ENCODE results near the gene ST3GAL3. TPM values are rescaled to one million over a fixed set of nuclear protein-coding genes. Genes with fewer than 3 reads are reported as not detected.

Gene ST3GAL3
- polyA plus RNA-seq, 3 donors from 2014 or later, result 0.08 to 8.1 (median 3.8) TPM

DNA sequence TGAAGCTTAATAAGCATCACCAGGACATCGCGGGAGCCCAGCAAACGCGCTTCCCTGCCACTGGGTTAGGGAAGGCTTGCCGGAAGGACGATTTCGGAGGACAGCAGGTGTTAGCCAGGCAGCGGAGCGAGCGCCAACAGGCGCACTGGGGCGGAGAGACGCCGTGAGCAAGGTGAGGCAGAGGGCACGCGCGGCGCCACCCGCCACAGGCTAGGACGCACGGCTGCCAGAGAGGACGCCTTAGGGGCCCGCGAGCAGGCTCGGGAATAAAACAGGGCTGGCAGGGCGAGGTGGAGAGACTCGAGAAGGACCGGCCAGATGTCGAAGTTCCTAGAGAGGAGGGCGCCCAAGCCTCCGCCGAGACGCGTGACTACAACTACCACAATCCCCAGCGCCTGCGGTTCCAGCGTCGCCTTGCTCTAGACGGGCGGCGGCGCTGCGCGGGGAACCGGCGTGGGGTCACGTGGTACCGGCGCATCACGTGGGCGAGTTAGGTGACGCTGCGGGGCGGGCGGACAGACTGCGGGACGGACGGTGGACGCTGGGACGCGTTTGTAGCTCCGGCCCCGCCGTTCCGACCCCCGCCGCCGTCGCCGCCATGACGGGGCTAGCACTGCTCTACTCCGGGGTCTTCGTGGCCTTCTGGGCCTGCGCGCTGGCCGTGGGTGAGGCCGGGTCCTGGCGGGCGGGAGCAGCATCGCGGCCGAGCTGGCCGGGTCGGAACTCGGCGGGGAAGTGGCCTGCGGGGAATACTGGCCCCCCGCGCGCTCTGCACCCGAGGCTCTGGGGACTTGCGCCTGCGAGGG, 267.3 kb downstream of the ST3GAL3 start, which contains the start of gene ATP6V0B:
Gene ATP6V0B, plus strand, starts transcription at position 518 of the 806 bp plus-strand sequence. Its CDS starts 81 bp downstream, at position 599.
- Mint-ChIP-seq H3K4me3 (peak within 1 kb of the TSS; percentile 87 to 98 (median 93)), H3K27me3 (ENCODE audit: low read depth in 3 of 3) (peaks cover 3 to 5% (median 5%) of the 10 kb centered on the region in 3 donors), H3K36me3 (peaks cover 6 to 24% (median 8%) of the 10 kb centered on the region in 3 donors), H3K9me3 (peaks cover 0 to 1% (median 0%) of the 10 kb centered on the region in 6 donors), H3K27ac (peak within 1 kb of the TSS; percentile 81 to 97 (median 91)), H3K4me1 (peaks cover 64 to 65% of the 10 kb centered on the region in 2 donors)
- peak; percentile 87 to 90 (median 89) for DNase-seq

DNA sequence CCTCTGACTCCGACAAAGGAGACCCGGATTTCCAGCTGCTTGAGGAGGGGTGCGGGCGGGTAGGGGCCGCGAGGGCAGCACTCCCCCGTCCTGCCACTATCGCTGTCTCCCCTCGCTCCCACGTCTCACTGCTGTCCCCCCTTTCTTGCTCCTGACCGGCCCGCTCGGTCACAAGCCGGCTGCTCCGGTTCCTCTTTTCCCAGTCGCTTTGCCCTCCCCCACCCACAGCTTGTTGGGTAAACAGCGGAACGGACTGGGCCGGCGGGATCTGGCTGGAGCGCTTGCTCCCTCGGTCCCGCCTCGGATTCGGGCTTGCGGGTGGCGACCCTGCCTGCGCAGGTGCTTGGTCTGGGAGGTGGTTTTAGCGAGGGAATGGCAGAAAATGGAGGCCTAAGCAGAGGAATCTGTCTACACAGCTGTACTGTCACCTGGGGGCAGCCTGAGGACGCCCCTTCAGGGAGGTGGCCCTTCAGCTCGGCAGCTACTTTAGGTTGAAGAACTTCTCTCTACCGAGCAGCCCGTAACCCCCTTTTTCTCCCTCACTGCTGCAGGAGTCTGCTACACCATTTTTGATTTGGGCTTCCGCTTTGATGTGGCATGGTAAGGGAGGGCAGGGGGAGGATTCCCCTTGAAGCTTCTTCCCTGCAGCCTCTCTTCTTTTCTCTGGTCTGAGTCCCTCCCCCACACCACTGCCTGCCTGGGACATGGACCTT, 268.1 kb downstream of the ST3GAL3 start:
- Mint-ChIP-seq H3K4me3 (peak overlapping the region; percentile 87 to 98 (median 93)), H3K4me1 (peaks cover 56 to 64% of the 10 kb centered on the region in 2 donors), H3K9me3 (peaks cover 0 to 1% (median 0%) of the 10 kb centered on the region in 6 donors), H3K36me3 (peaks cover 6 to 24% (median 8%) of the 10 kb centered on the region in 3 donors), H3K27ac (peak overlapping the region; percentile 13 to 92 (median 80)), H3K27me3 (ENCODE audit: low read depth in 3 of 3) (peaks cover 5% of the 10 kb centered on the region in 3 donors)
- peak in 1 of 3 donors; percentile 11 for DNase-seq

DNA sequence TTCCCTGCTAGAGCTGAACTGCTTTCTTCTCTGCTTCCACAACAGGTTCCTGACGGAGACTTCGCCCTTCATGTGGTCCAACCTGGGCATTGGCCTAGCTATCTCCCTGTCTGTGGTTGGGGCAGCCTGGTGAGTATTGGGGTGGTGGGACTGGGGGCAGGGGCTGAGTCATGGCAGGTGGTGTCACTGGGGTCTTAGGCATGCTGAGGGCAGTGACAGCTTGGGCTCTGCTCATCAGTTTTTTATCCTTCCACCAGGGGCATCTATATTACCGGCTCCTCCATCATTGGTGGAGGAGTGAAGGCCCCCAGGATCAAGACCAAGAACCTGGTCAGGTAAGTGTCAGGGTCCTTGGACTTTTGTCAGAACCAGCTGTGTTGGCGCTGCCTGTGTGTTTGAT, 268.7 kb downstream of the ST3GAL3 start:
- peak overlapping the region in 5 of 6 donors; percentile 76 to 92 (median 81) for H3K27ac Mint-ChIP-seq
- peaks cover 8 to 24% (median 10%) of the 10 kb centered on the region in 3 donors for H3K36me3 Mint-ChIP-seq
- H3K9me3 Mint-ChIP-seq, result peaks cover 0 to 1% (median 0%) of the 10 kb centered on the region in 6 donors
- no peak for DNase-seq
- H3K4me1 Mint-ChIP-seq, result peaks cover 50 to 62% of the 10 kb centered on the region in 2 donors
- H3K27me3 Mint-ChIP-seq (ENCODE audit: low read depth in 3 of 3), result peaks cover 5% of the 10 kb centered on the region in 3 donors
- peak overlapping the region; percentile 87 to 98 (median 93) for H3K4me3 Mint-ChIP-seq

DNA sequence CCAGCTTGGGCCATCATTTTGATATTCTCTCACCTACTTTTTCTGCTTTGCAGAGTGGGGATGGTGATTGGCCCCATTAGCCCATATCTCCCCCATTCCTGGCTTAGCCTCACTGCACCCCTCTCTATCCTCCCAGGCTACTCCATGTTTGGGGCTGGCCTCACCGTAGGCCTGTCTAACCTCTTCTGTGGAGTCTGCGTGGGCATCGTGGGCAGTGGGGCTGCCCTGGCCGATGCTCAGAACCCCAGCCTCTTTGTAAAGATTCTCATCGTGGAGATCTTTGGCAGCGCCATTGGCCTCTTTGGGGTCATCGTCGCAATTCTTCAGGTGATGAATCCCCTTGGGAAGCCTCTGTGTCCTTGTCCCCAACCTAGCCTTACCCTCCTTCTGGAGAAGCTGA, 269.6 kb downstream of the ST3GAL3 start:
- H3K4me1 Mint-ChIP-seq, result peaks cover 47 to 59% of the 10 kb centered on the region in 2 donors
- no peak for DNase-seq
- peak overlapping the region; percentile 28 to 97 (median 87) for H3K4me3 Mint-ChIP-seq
- H3K27me3 Mint-ChIP-seq (ENCODE audit: low read depth in 3 of 3), result peaks cover 5% of the 10 kb centered on the region in 3 donors
- peak overlapping the region in 2 of 6 donors; percentile 26 to 37 for H3K27ac Mint-ChIP-seq
- peaks cover 8 to 24% (median 10%) of the 10 kb centered on the region in 3 donors for H3K36me3 Mint-ChIP-seq
- H3K9me3 Mint-ChIP-seq, result peaks cover 0 to 1% (median 0%) of the 10 kb centered on the region in 6 donors

DNA sequence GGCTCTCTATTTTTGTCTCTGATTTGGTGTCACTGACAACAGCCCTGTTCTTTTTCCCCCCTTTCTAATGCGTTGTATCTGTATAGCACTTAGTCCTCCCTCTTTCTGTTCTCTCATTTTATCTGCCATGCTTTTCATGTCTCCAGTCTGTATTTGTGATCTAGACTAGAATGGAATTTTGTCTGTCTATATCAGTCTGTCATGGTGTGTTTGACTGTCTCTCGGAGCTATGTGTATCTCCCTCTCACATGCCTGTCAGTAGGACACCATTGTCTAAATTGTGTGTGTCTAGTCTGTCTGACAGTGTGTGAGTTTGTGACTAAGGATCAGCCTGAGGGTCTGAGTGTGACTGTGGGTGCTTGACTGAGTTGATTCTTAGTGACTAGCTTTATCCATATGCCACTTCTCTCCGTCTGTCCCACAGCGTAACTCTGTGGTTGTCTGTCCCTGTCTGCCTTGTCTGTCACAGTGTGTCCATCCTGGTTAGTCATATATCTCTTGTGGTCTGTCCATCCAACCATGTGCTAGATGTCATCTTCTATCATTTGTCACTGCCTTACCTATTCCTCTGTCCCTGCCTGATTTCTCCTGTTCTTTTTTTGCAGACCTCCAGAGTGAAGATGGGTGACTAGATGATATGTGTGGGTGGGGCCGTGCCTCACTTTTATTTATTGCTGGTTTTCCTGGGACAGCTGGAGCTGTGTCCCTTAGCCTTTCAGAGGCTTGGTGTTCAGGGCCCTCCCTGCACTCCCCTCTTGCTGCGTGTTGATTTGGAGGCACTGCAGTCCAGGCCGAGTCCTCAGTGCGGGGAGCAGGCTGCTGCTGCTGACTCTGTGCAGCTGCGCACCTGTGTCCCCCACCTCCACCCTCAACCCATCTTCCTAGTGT, 270.3 kb downstream of the ST3GAL3 start:
- Mint-ChIP-seq H3K4me1 (peaks cover 47 to 59% of the 10 kb centered on the region in 2 donors), H3K27ac (peak overlapping the region in 2 of 6 donors; percentile 1 to 32), H3K4me3 (peak overlapping the region; percentile 75 to 97 (median 87)), H3K27me3 (ENCODE audit: low read depth in 3 of 3) (peaks cover 3 to 5% (median 5%) of the 10 kb centered on the region in 3 donors), H3K9me3 (peaks cover 0 to 1% (median 0%) of the 10 kb centered on the region in 6 donors), H3K36me3 (peaks cover 8 to 24% (median 10%) of the 10 kb centered on the region in 3 donors)
- no peak for DNase-seq

DNA sequence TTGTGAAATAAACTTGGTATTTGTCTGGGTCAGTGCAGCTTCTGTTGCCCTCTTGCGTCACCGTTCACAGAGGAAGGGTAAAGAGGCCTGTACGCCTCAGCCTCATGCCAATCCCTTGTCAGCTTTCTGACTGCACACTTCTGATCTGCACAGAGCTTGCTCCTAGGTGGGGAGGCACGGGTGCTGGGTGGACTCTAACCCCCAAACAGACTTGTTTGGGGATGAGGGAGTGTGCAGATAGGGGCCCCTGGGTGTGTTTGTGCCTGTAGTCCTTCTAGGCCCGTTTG, 270.9 kb downstream of the ST3GAL3 start:
- Mint-ChIP-seq H3K27ac (peak overlapping the region in 1 of 6 donors; percentile 67), H3K4me3 (peak overlapping the region; percentile 75 to 97 (median 79)), H3K27me3 (ENCODE audit: low read depth in 3 of 3) (peaks cover 3 to 5% (median 5%) of the 10 kb centered on the region in 3 donors), H3K36me3 (peaks cover 8 to 24% (median 10%) of the 10 kb centered on the region in 3 donors), H3K9me3 (peaks cover 0 to 1% (median 0%) of the 10 kb centered on the region in 6 donors), H3K4me1 (peaks cover 47 to 59% of the 10 kb centered on the region in 2 donors)
- no peak for DNase-seq

DNA sequence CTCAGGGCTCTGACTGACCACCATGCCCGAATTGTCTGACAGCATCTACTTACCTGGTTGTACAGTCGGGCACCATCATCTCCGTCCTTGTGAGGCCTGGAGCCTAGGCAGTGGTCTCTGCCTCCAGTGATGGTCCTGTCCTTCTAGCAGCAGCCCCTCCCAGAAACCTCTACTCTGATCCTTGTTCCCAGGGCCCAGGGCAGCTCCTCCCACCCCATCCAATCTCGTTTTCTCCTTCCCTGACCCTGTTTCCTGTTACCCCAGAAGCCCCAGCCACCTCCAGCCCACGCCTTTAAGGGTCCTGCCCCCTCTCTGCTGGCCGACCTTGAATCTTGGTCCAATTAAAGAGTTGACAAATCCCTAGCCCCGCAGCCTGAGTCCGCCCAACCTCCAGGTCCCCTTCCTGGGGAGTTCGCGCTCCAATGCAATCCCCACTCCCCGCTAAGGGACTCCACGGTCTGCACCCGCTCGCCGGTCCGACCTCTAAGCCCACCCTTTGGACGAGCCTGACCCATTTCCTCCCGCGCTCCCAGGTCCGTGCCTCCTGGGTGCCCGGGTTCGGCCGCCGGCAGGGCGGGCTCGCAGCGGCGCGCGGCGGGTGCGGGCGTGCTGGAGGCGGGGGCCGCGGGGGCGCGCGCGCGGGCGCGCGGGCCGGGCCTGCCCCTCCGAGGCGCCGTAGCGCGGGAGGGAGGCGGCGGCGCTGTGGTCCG, 271.4 kb downstream of the ST3GAL3 start, which contains the start of gene B4GALT2:
Gene B4GALT2, plus strand, starts transcription at position 660 of the 710 bp plus-strand sequence. CDS start 1,951 bp downstream, outside the sequence.
- Mint-ChIP-seq H3K36me3 (peaks cover 8 to 24% (median 10%) of the 10 kb centered on the region in 3 donors), H3K27me3 (ENCODE audit: low read depth in 3 of 3) (peaks cover 3 to 9% (median 5%) of the 10 kb centered on the region in 3 donors), H3K4me3 (peak within 1 kb of the TSS; percentile 87 to 97 (median 91)), H3K4me1 (peaks cover 43 to 55% of the 10 kb centered on the region in 2 donors), H3K9me3 (peaks cover 0 to 1% (median 0%) of the 10 kb centered on the region in 6 donors), H3K27ac (peak within 1 kb of the TSS in 5 of 6 donors; percentile 38 to 86 (median 71))
- DNase-seq, result peak; percentile 38 to 43 (median 42)

DNA sequence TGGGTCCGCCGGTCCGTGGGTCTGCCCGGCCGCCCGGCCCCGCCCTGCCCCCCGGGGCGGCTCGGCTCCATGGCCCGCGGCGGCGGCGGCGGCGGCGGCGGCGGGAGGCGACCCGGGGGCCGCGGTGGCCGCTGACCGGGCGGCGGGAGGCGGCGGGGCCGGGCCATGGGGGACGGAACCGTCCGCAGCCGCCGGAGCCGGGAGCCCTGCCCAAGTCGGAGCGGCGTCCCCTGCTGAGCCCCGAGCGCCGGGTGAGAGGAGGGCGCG, 271.9 kb downstream of the ST3GAL3 start:
- no peak for DNase-seq
- Mint-ChIP-seq H3K27me3 (ENCODE audit: low read depth in 3 of 3) (peaks cover 3 to 9% (median 5%) of the 10 kb centered on the region in 3 donors), H3K4me1 (peaks cover 38 to 50% of the 10 kb centered on the region in 2 donors), H3K36me3 (peaks cover 8 to 24% (median 10%) of the 10 kb centered on the region in 3 donors), H3K4me3 (no peak overlapping the region), H3K9me3 (peaks cover 0 to 1% (median 0%) of the 10 kb centered on the region in 6 donors), H3K27ac (no peak overlapping the region)

DNA sequence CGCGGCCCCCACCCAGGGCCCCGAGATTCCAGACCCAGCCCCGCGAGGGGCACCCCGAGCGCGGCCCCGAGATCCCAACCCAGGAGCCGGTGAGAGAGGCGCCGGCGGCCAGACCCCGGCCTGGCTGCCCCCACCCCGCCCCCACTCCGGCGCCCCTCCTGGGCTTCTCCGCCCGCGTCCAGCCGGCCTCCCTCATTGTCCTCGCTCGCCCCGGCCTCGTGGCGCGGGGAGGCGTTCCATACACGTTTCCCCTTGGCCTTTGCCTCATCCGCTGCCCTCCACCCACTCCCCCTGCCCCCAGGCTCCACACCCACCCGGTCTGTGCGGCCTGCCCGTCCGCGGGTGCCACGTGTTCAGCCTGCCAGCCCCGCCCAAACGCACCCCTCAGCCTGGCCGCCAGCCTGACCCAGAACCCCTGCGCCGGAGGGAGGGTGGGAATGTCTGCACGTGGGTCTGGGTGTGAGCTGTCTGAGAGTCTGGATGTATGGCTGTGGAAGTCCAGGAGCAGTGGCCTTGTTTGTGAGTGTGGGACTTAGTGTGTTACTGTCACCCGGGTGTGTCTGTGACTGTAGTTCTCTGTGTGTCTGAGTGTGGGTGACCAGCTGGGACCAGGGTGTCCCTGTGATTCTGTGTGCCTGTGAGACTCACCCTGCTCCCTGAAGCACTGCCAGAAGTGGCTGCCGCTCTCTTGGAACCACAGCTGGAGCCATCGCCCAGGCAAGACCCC, 272.4 kb downstream of the ST3GAL3 start:
- peak overlapping the region in 4 of 6 donors; percentile 22 to 86 (median 56) for H3K27ac Mint-ChIP-seq
- H3K36me3 Mint-ChIP-seq, result peaks cover 8 to 24% (median 10%) of the 10 kb centered on the region in 3 donors
- peak in 2 of 3 donors; percentile 15 to 23 for DNase-seq
- H3K9me3 Mint-ChIP-seq, result no peaks in the 10 kb centered on the region
- peaks cover 3 to 9% (median 5%) of the 10 kb centered on the region in 3 donors for H3K27me3 Mint-ChIP-seq (ENCODE audit: low read depth in 3 of 3)
- H3K4me3 Mint-ChIP-seq, result peak overlapping the region; percentile 84 to 92 (median 89)
- H3K4me1 Mint-ChIP-seq, result peaks cover 34 to 45% of the 10 kb centered on the region in 2 donors

DNA sequence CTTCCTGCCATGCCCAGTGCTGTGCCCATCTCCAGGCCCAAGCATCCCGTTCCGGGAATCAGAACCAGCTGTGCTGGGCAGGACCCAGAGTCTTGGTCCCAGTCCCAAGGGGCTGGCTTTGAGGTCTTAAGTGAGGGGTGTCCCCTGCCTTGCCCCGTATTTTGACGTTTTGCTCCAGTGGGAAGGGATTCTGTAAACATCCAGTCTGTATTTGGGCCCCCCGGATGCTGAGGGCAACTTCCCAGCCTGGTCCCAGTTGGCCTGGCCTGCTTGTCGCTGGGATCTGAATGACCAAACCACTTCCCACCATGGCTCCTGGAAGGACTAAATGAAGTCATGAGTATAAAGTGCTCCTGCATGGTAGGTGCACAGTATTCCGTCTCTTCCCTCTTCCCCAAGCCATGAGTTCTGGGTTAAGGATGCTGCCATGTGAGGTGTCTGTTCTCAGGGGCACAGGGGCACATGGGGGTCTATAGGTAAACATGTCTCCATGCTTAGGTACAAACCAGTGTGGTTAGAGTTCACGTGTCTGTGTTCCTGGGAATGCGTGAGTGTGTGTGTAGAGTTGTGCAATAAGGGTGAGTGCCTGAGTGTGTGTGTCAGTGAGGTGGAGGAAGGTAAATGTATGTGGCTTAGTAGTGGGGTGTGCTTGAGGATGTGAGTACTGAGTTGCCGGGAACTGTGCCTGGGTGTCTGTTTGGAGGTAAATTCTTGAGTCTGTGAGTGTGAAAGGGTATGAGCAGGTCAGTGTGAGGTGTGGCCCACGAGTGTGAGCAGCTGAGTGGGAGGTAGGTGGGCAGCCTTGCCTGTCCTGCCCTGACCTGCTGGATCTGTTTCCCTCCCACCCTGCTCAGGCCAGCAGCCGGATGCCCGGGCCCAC, 273.2 kb downstream of the ST3GAL3 start:
- H3K27me3 Mint-ChIP-seq (ENCODE audit: low read depth in 3 of 3), result peaks cover 2 to 6% (median 5%) of the 10 kb centered on the region in 3 donors
- H3K27ac Mint-ChIP-seq, result peak overlapping the region in 2 of 6 donors; percentile 0 to 73
- peaks cover 34 to 43% of the 10 kb centered on the region in 2 donors for H3K4me1 Mint-ChIP-seq
- H3K36me3 Mint-ChIP-seq, result peaks cover 8 to 24% (median 10%) of the 10 kb centered on the region in 3 donors
- no peak for DNase-seq
- peak overlapping the region; percentile 48 to 92 (median 87) for H3K4me3 Mint-ChIP-seq
- H3K9me3 Mint-ChIP-seq, result no peaks in the 10 kb centered on the region

Measured in immature natural killer cell (primary cell).